ENCODE results near the gene C14orf180.

- TF ChIP-seq POLR2A (IDR thresholded peaks at IDR 0.05; ENCODE audit: low read depth, low read length) (no peak), TAF1 (IDR thresholded peaks at IDR 0.05; ENCODE audit: low read depth, low read length) (no peak), POLR2AphosphoS5 (IDR thresholded peaks at IDR 0.05; ENCODE audit: low read depth, low read length) (no peak), SPI1 (IDR thresholded peaks at IDR 0.05; ENCODE audit: low read depth, low read length) (no peak), POU2F2 (IDR thresholded peaks at IDR 0.05; ENCODE audit: low read depth, low read length) (no peak), PAX5 (IDR thresholded peaks at IDR 0.05; ENCODE audit: insufficient read depth, low read length, severe bottlenecking) (no peak)
Observed at GRCh38 chr14:104591031-104591430, 11.5 kb downstream of the C14orf180 start.
